Transverse colon (tissue), 4 donors: Measurements from ENCODE around the gene TBX2. TPM values are rescaled to one million over a fixed set of nuclear protein-coding genes. Genes with fewer than 3 reads are reported as not detected.
"Not testable (repeated sequence)": the region's sequence is repeated elsewhere in the genome, so short reads cannot be mapped to it uniquely, and the experiment has no call there.

Experiments
- DNase-seq: peaks from one replicate; pipeline ENCODE4 v3.0.0-alpha.2; 2019
- H3K27ac ChIP-seq, 4 donors: fragments of 200-600 bp; sonication (generic); 2 replicates each; pipeline ENCODE4 v1.5.1; 2016 to 2018; ENCODE audit warnings: inconsistent platforms in 4 of 4
- H3K27me3 ChIP-seq: fragments of 200-600 bp; sonication (generic); 2 replicates; pipeline ENCODE4 v1.5.1; 2017; ENCODE audit warnings: inconsistent platforms
- H3K36me3 ChIP-seq, 4 donors: fragments of 200-600 bp; sonication (generic); 2 replicates each; pipeline ENCODE4 v1.5.1; 2017 to 2019; ENCODE audit warnings: inconsistent platforms in 4 of 4
- H3K4me1 ChIP-seq, 4 donors: fragments of 200-600 bp; sonication (generic); 2 replicates each; pipeline ENCODE4 v1.5.1; 2017 to 2020; ENCODE audit warnings: inconsistent platforms in 4 of 4
- H3K4me3 ChIP-seq, 4 donors: fragments of 200-600 bp; sonication (generic); 1 replicate in 1 of 4; 2 replicates in 3 of 4; pipeline versions ENCODE4 v1.5.1 to v1.6.1; 2017 to 2019; ENCODE audit warnings: inconsistent platforms in 4 of 4
- H3K9me3 ChIP-seq, 2 donors: fragments of 200-600 bp; sonication (generic); 2 replicates each; pipeline ENCODE4 v1.5.1; 2017 to 2019; ENCODE audit warnings: inconsistent platforms in 2 of 2
- CTCF ChIP-seq, 5 experiments: fragments of 200-600 bp in 3 of 5; fragments of 450-650 bp in 2 of 5; sonication (generic) in 3 of 5; IDR thresholded peaks; 1 replicate in 2 of 5; 2 replicates in 3 of 5; pipeline ENCODE4 v1.5.1; 2016 to 2017; ENCODE audit warnings: antibody characterized with exemption in 5 of 5, inconsistent platforms in 3 of 5, mild to moderate bottlenecking in 2 of 5, moderate library complexity in 1 of 5
- EP300 ChIP-seq: sonication (generic); formaldehyde crosslinking; IDR thresholded peaks from one replicate; pipeline ENCODE4 v1.6.1; 2017; ENCODE audit warnings: antibody characterized with exemption, low read depth
- POLR2A ChIP-seq: fragments of 450-650 bp; IDR thresholded peaks from one replicate; pipeline ENCODE4 v1.6.1; 2016; ENCODE audit warnings: antibody characterized with exemption, mild to moderate bottlenecking, moderate library complexity
- POLR2AphosphoS5 ChIP-seq, 3 donors: sonication (generic); formaldehyde crosslinking; IDR thresholded peaks; one replicate each; pipeline ENCODE4 v1.6.1; 2016; ENCODE audit warnings: antibody characterized with exemption in 3 of 3
- WGBS, 2 donors: methylation state at CpG; one replicate each; pipeline ENCODE4 v1.1.5; 2018; ENCODE audit warnings: low coverage in 1 of 2; 5-methylcytosine and 5-hydroxymethylcytosine counted together
- in situ Hi-C, 4 donors: fragments of 200-750 bp; cut with MboI; loops; one replicate each; pipeline versions ENCODE4 v1.15.0 to v1.15.1; 2017; ENCODE audit warnings: low sequenced_read_pairs in 3 of 4, low pct_ligation_motif_present in 1 of 4, low pct_unique_long_range_greater_than_20kb in 1 of 4
- intact Hi-C: fragments of 100-400 bp; cut with DNase I; formaldehyde crosslinking; loops from one replicate; pipeline ENCODE4 v1.15.1; 2023; ENCODE audit warnings: low total_unique reads
- total RNA-seq, 4 donors: library from RNA; depleted of rRNA; stranded (reverse); fragments of >200 nt; gene quantifications; one replicate each; pipeline ENCODE4 v1.1.0, GENCODE V29; 2016

TBX2 gene
- total RNA-seq, 4 donors from 2014 or later, result 2.6 to 13.5 (median 8.7) TPM

- TF ChIP-seq CTCF (IDR thresholded peaks at IDR 0.05) (no peak), POLR2A (no peak), EP300 (no peak), POLR2AphosphoS5 (IDR thresholded peaks at IDR 0.05) (no peak)
- intact Hi-C loops, result no loop called here
- DNase-seq, result no peak
- H3K9me3 ChIP-seq, result peaks cover 14 to 15% of the 10 kb centered on the region in 2 donors
- H3K4me1 ChIP-seq, result no peaks in the 10 kb centered on the region
- no peak overlapping the region for H3K4me3 ChIP-seq
- in situ Hi-C loops, result loop anchor here in 3 of 4 donors (25.0 kb wide), 1 partner anchor 401 kb away; no protein-coding TSS in a partner anchor
- peaks cover 52% of the 10 kb centered on the region for H3K27me3 ChIP-seq
- H3K27ac ChIP-seq, result no peak overlapping the region
- H3K36me3 ChIP-seq, result no peaks in the 10 kb centered on the region
Observed at GRCh38 chr17:61436273-61436672, 36.6 kb downstream of the TBX2 start.

DNA sequence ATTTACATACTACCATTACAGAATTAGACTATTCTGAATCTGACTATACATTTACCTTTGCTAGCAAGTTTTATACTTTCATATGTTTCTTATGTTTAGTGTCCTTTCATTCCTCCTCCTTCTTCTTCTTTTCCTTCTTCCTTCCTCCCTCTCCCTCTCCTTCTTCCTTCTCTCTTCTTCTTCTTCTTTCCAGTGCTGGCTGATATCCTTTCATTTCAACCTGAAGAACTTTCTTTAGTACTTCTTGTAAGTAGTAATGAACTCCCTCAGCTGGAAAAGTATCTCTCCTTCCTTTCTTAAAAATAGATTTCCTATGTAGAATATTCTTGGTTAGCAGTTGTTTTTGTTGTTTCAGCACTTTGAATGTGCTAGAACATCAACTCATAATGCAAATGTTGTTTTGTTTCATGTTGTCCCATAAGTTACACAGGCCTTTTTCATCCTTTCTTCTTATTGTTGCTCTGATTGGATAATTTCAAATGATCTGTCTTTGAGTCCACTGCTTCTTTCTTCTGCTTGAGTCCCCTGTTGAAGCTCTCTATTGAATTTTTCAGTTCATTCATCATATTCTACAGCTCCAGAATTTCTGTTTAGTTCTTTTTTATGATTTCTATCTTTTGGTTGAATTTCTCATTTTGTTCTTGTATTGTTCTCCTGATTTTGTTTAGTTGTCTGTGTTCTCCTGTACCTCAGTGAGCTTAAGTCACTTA, 37.5 kb downstream of the TBX2 start:
- H3K9me3 ChIP-seq, result peaks cover 14 to 15% of the 10 kb centered on the region in 2 donors
- no peak for TF ChIP-seq POLR2A
- TF ChIP-seq POLR2AphosphoS5 (IDR thresholded peaks at IDR 0.05), result no peak
- no peak for TF ChIP-seq EP300
- no peak for TF ChIP-seq CTCF (IDR thresholded peaks at IDR 0.05)
- no peak overlapping the region for H3K4me3 ChIP-seq
- H3K4me1 ChIP-seq, result no peaks in the 10 kb centered on the region
- no peak overlapping the region for H3K27ac ChIP-seq
- intact Hi-C loops (no loop called here), in situ Hi-C loops (loop anchor here in 3 of 4 donors (25.0 kb wide), 1 partner anchor 400 kb away; no protein-coding TSS in a partner anchor)
- no peaks in the 10 kb centered on the region for H3K36me3 ChIP-seq
- DNase-seq, result no peak
- H3K27me3 ChIP-seq, result peaks cover 52% of the 10 kb centered on the region

GRCh38 chr17:61440697-61441096, 41.1 kb downstream of the TBX2 start:
- Histone ChIP-seq H3K4me1 (no peaks in the 10 kb centered on the region), H3K4me3 (no peak overlapping the region), H3K9me3 (peaks cover 10 to 15% of the 10 kb centered on the region in 2 donors), H3K27me3 (peaks cover 59% of the 10 kb centered on the region), H3K27ac (no peak overlapping the region), H3K36me3 (no peaks in the 10 kb centered on the region)
- in situ Hi-C loops, result loop anchor here in 3 of 4 donors (25.0 kb wide), 1 partner anchor 397 kb away; no protein-coding TSS in a partner anchor
- no peak for DNase-seq
- no peak for TF ChIP-seq CTCF (IDR thresholded peaks at IDR 0.05)
- no peak for TF ChIP-seq POLR2A
- no peak for TF ChIP-seq EP300
- no peak for TF ChIP-seq POLR2AphosphoS5 (IDR thresholded peaks at IDR 0.05)
- intact Hi-C loops, result no loop called here

GRCh38 chr17:61441507-61441906, 41.9 kb downstream of the TBX2 start:
- Histone ChIP-seq H3K9me3 (peaks cover 6 to 12% of the 10 kb centered on the region in 2 donors), H3K27me3 (peaks cover 67% of the 10 kb centered on the region)
- intact Hi-C loops, H3K36me3 ChIP-seq, H3K27ac ChIP-seq, DNase-seq, H3K4me1 ChIP-seq, H3K4me3 ChIP-seq: not testable (repeated sequence)
- 92% methylated on average over 4 to 6 of the region's 6 CpGs for WGBS, 2 donors
- in situ Hi-C loops, result loop anchor here in 3 of 4 donors (25.0 kb wide), 1 partner anchor 396 kb away; no protein-coding TSS in a partner anchor
